Stimulated activated CD8-positive, alpha-beta memory T cell treated with anti-CD3 and anti-CD28 coated beads, Interleukin-15, amount 100 ng/mL, for 24 hours (primary cell): ENCODE measurements around the gene CPT1A.

Source experiments
- DNase-seq: peaks from one replicate; pipeline ENCODE4 v3.0.0-alpha.2; 2020; ENCODE audit warnings: low read depth

CPT1A gene

GRCh38 chr11:68707527-68707926 lies 134.2 kb downstream of the CPT1A start:
- DNase-seq, result no peak

GRCh38 chr11:68704887-68705286 lies 136.8 kb downstream of the CPT1A start:
- DNase-seq, result no peak
